HepG2 (cell line): ENCODE results near the gene GATAD2B. TPM values are rescaled to one million over a fixed set of nuclear protein-coding genes. Genes with fewer than 3 reads are reported as not detected.

Experiments
- ATAC-seq: fragments of 200-7000 bp; cut with Tn5 transposase; 3 replicates; pipeline ENCODE4 v1.9.1; 2020; ENCODE audit warnings: mild to moderate bottlenecking, moderate library complexity
- BruUV-seq: library from RNA; stranded (reverse); fragments of 400-500 nt; replicated peaks from 2 replicates; lab custom pipeline; 2021; lab: Mats Ljungman, UMichigan
- CTCF ChIA-PET: fragments of 300-600 bp; formaldehyde crosslinking; extraction: SDS; loops from one replicate; lab custom pipeline; 2021; ENCODE audit warnings: low total read pairs, inconsistent platforms, low intra/inter-chr PET ratio; lab: Yijun Ruan, JAX
- POLR2A ChIA-PET: fragments of 350-600 bp; sonication (Branson Sonifier 250); formaldehyde crosslinking; loops from one replicate; lab custom pipeline; 2020; ENCODE audit warnings: antibody characterized with exemption, inconsistent platforms; lab: Yijun Ruan, JAX
- DNase-seq: peaks from one replicate; pipeline ENCODE4 v3.0.0-alpha.2; 2015; ENCODE audit warnings: low spot score
- FAIRE-seq: peaks from 3 replicates; lab custom pipeline; 2011; peaks lifted over from hg19 to GRCh38; lab: Jason Lieb, UNC
- H2AFZ ChIP-seq: one replicate; pipeline ENCODE4 v1.6.1; 2011; ENCODE audit warnings: low read length, inconsistent platforms
- H3K27ac ChIP-seq: fragments of 300-600 bp; 3 replicates; pipeline ENCODE4 v1.8.0; 2011; ENCODE audit warnings: mixed run types, mild to moderate bottlenecking, mixed read lengths, low read length, inconsistent platforms; ENCODE audit not compliant: insufficient read depth; ENCODE audit errors: extremely low read length
- H3K27me3 ChIP-seq, 2 experiments: fragments of 200-600 bp in 1 of 2; 2 replicates in 1 of 2; 3 replicates in 1 of 2; pipeline versions ENCODE4 v1.6.0 to v1.8.0; 2011; ENCODE audit warnings: low read length in 2 of 2, mild to moderate bottlenecking in 2 of 2, moderate library complexity in 2 of 2, inconsistent platforms in 1 of 2; ENCODE audit not compliant: insufficient read depth in 2 of 2, control insufficient read depth in 1 of 2
- H3K36me3 ChIP-seq, 2 experiments: fragments of 200-600 bp in 1 of 2; replicated peaks in 1 of 2; 2 replicates in 1 of 2; 3 replicates in 1 of 2; pipeline versions ENCODE4 v1.5.1 to v1.8.0; 2011; ENCODE audit warnings: low read length in 2 of 2, inconsistent platforms in 1 of 2; ENCODE audit not compliant: insufficient read depth in 2 of 2, control insufficient read depth in 1 of 2
- H3K4me1 ChIP-seq: 2 replicates; pipeline ENCODE4 v1.5.1; 2012; ENCODE audit warnings: low read length, inconsistent platforms; ENCODE audit not compliant: insufficient read depth
- H3K4me2 ChIP-seq: 2 replicates; pipeline ENCODE4 v1.6.0; 2011; ENCODE audit warnings: low read depth, low read length, inconsistent platforms
- H3K4me3 ChIP-seq, 3 experiments: fragments of 200-600 bp in 1 of 3; sonication (generic), shearing (Covaris generic) in 1 of 3; replicated peaks in 1 of 3; 2 replicates each; pipeline ENCODE4 v1.5.1; 2011 to 2016; ENCODE audit warnings: low read length in 3 of 3, inconsistent platforms in 2 of 3, low read depth in 2 of 3, mild to moderate bottlenecking in 2 of 3, control low read depth in 1 of 3, mixed read lengths in 1 of 3; ENCODE audit not compliant: insufficient read depth in 1 of 3
- H3K79me2 ChIP-seq: one replicate; pipeline ENCODE4 v1.6.1; 2011; ENCODE audit warnings: low read length, inconsistent platforms; ENCODE audit not compliant: insufficient read depth
- H3K9ac ChIP-seq: 2 replicates; pipeline ENCODE4 v1.6.0; 2011; ENCODE audit warnings: mild to moderate bottlenecking, low read depth, low read length, inconsistent platforms; ENCODE audit not compliant: insufficient read depth
- H3K9me3 ChIP-seq: 2 replicates; pipeline ENCODE4 v1.5.1; 2012; ENCODE audit warnings: mild to moderate bottlenecking, low read length
- H4K20me1 ChIP-seq: 2 replicates; pipeline ENCODE4 v1.6.0; 2011; ENCODE audit warnings: inconsistent platforms, mild to moderate bottlenecking, low read length, moderate library complexity; ENCODE audit not compliant: insufficient read depth
- ATAD3A ChIP-seq: sonication (generic); formaldehyde crosslinking; IDR thresholded peaks from 2 replicates; pipeline ENCODE4 v1.4.0; 2020; ENCODE audit warnings: missing genetic modification reagents
- FOXK2 ChIP-seq: fragments of 450-650 bp; IDR thresholded peaks from 2 replicates; pipeline ENCODE4 v1.6.1; 2016
- HES4 ChIP-seq: sonication (generic); formaldehyde crosslinking; IDR thresholded peaks from 2 replicates; pipeline ENCODE4 v1.9.0; 2021; ENCODE audit warnings: mild to moderate bottlenecking, missing genetic modification reagents, borderline replicate concordance
- HMG20B ChIP-seq: conservative IDR thresholded peaks from 2 replicates; pipeline ENCODE4 v1.6.1; 2016; ENCODE audit warnings: missing genetic modification reagents, missing compliant biosample characterization
- MXI1 ChIP-seq: IDR thresholded peaks from 3 replicates; pipeline ENCODE4 v1.6.1; 2012; ENCODE audit warnings: low read depth, low read length, inconsistent platforms, borderline replicate concordance
- NR3C1 ChIP-seq: sonication (generic); formaldehyde crosslinking; IDR thresholded peaks from 2 replicates; pipeline ENCODE4 v1.4.0; 2020; ENCODE audit warnings: missing genetic modification reagents
- RAD51 ChIP-seq: fragments of 450-650 bp; IDR thresholded peaks from 2 replicates; pipeline ENCODE4 v1.6.1; 2016; ENCODE audit warnings: borderline replicate concordance
- TAF15 ChIP-seq: fragments of 200-400 bp; formaldehyde crosslinking; IDR thresholded peaks from one replicate; pipeline ENCODE4 v1.6.1; 2018; ENCODE audit warnings: mild to moderate bottlenecking, low read depth, low read length; ENCODE audit not compliant: poor library complexity, severe bottlenecking
- ZBTB1 ChIP-seq: sonication (generic); formaldehyde crosslinking; IDR thresholded peaks from 2 replicates; pipeline ENCODE4 v1.4.0; 2020; ENCODE audit warnings: missing genetic modification reagents, borderline replicate concordance
- WGBS: methylation state at CpG from one replicate; pipeline ENCODE4 v1.1.6; 2017; ENCODE audit warnings: low lambda C conversion rate; 5-methylcytosine and 5-hydroxymethylcytosine counted together
- in situ Hi-C: cut with HindIII; loops from 2 replicates; pipeline ENCODE4 v1.10.0; 2017; ENCODE audit warnings: low pct_unique_long_range_greater_than_20kb; ENCODE audit not compliant: extremely low pct_ligation_motif_present
- intact Hi-C: fragments of 100-400 bp; cut with micrococcal nuclease; formaldehyde crosslinking; loops from one replicate; pipeline ENCODE4 v1.10.0; 2022; ENCODE audit not compliant: unreplicated experiment
- polyA plus RNA-seq, 8 experiments: library from polyadenylated mRNA; depleted of rRNA in 3 of 8; stranded (reverse) in 7 of 8; unstranded in 1 of 8; fragments of >200 nt; fragmentation: Illumina TruSeq in 4 of 8; extraction: Trizol in 4 of 8; gene quantifications; 2 replicates each; pipeline versions ENCODE4 v1.2.1 to v1.2.3, GENCODE V29; 2011 to 2016; ENCODE audit warnings: low read depth in 4 of 8, missing spikeins in 1 of 8, mixed read lengths in 1 of 8; ENCODE audit not compliant: insufficient read depth in 1 of 8
- total RNA-seq, 5 experiments: library from RNA; depleted of rRNA; stranded (reverse); fragments of >200 nt; fragmentation: Illumina TruSeq; extraction: Trizol; gene quantifications; 2 replicates each; pipeline ENCODE4 v1.2.3, GENCODE V29; 2016; ENCODE audit warnings: low read depth in 1 of 5
- TF ChIP-seq, protein P1 (sequence below): sonication (generic); formaldehyde crosslinking; IDR thresholded peaks from 2 replicates; pipeline ENCODE4 v1.5.0; 2020; ENCODE audit warnings: mild to moderate bottlenecking, low read depth, missing genetic modification reagents, borderline replicate concordance
- TF ChIP-seq, protein P2 (sequence below): IDR thresholded peaks from 2 replicates; pipeline ENCODE4 v1.6.1; 2016; ENCODE audit warnings: mild to moderate bottlenecking, missing biosample characterization, missing genetic modification reagents
- TF ChIP-seq, protein P3 (sequence below): fragments of 450-650 bp; IDR thresholded peaks from 2 replicates; pipeline ENCODE4 v1.6.1; 2016

Gene GATAD2B
- total and polyA plus RNA-seq, 2 of the 13 experiments (the other 11 are each of a cell fraction or from before 2014, with no cell fraction given): 3.2 to 5.2 TPM

DNA sequence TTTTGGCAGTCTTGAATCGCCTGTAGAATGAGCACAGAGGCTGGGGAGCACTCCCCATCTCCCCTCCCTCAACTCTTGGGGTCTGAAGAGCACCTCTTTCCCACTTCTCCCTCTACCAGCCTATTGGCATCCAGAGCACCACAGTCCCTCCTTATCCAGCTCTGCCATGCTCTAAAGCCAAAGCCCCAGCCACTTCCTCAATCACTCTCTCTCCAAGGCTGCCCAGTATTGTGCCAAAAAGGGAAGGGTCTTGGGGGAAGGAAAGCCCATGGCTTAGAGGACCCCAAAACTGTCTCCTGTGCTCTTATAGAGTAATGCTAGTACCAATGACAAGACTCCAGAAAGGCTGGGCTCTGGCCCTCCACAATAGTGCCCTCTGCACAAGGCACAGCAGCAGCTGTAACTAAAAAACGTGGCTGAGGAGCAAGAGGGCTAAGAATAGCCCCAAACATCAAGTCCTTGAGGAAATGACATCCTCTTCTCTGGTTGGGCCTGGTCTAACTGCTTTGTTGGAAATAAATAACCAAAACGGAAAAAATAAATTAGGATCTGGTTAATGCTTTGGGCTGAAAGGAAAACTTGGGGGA lies 119.2 kb downstream of the GATAD2B start (continued):
- TF ChIP-seq, protein P1, sequence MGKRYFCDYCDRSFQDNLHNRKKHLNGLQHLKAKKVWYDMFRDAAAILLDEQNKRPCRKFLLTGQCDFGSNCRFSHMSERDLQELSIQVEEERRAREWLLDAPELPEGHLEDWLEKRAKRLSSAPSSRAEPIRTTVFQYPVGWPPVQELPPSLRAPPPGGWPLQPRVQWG (CRISPR knock-in tag): no peak
- TF ChIP-seq ATAD3A (CRISPR knock-in tag) (no peak), ZBTB1 (CRISPR knock-in tag) (no peak), TAF15 (no peak), MXI1 (no peak)
- TF ChIP-seq, protein P2, sequence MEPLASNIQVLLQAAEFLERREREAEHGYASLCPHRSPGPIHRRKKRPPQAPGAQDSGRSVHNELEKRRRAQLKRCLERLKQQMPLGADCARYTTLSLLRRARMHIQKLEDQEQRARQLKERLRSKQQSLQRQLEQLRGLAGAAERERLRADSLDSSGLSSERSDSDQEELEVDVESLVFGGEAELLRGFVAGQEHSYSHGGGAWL: no peak
- TF ChIP-seq, protein P3, sequence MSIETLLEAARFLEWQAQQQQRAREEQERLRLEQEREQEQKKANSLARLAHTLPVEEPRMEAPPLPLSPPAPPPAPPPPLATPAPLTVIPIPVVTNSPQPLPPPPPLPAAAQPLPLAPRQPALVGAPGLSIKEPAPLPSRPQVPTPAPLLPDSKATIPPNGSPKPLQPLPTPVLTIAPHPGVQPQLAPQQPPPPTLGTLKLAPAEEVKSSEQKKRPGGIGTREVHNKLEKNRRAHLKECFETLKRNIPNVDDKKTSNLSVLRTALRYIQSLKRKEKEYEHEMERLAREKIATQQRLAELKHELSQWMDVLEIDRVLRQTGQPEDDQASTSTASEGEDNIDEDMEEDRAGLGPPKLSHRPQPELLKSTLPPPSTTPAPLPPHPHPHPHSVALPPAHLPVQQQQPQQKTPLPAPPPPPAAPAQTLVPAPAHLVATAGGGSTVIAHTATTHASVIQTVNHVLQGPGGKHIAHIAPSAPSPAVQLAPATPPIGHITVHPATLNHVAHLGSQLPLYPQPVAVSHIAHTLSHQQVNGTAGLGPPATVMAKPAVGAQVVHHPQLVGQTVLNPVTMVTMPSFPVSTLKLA: no peak
- TF ChIP-seq, all 625 proteins: peak for 0

DNA sequence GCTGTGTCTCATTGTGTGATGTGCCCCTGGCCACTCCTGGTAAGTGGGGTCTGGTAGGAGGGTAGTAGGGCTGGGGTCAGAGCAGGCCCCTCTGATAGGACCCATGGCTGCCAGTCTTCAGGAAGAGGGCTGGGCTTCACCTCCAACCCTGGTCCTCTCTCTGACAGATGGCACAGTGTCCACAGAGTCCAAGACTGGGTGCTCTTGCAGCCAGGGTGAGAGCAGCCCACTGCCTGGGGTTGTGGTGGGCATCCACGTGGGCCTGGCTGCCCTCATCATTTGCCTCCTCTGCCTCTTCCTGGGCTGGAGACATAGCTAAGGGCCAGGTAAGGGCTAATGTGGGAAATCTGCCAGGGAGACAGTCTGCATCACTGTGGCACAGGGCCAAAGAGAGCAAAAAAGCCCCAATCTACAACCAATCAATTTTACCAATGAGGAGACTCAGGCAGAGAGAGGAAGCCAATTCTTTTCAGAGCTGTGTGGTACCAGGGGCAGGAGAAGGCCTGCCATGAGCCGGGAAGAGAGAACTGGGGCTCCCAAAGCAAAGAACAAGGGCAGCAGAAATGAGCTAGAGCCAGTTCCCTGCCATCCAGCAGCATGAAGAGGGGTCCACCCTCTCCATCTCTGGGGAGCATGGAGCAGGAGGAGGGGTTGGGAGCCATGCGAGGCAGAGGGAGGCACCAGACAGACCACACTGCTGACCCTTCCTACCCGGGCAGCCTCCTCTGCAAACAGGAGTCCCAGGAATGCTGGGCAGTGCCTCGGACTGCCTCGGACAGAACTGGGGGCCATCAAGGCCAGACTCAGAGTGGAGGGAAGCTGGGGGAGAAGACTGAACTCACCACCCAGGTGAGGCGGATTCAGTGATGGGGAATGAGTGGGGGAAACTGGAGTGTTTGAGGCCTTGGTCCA lies 120.7 kb downstream of the GATAD2B start:
- H4K20me1 ChIP-seq: no peaks in the 10 kb centered on the region
- POLR2A ChIA-PET: interaction anchor here (1.2 kb wide), 1 partner anchor 113 kb away, joined by 3 read pairs; no protein-coding TSS in a partner anchor
- H2AFZ ChIP-seq: no peak overlapping the region
- no peak overlapping the region for H3K9ac ChIP-seq
- TF ChIP-seq RAD51 (no peak), HES4 (CRISPR knock-in tag) (no peak), HMG20B (CRISPR knock-in tag) (no peak), FOXK2 (no peak), NR3C1 (CRISPR knock-in tag) (no peak)
- TF ChIP-seq, all 625 proteins: peak for 0
- Histone ChIP-seq H3K27ac (no peak overlapping the region), H3K9me3 (no peaks in the 10 kb centered on the region), H3K4me1 (peaks cover 16% of the 10 kb centered on the region), H3K36me3 (no peaks in the 10 kb centered on the region; a peak in 1 of 5 replicates), H3K4me2 (no peak overlapping the region), H3K79me2 (no peaks in the 10 kb centered on the region), H3K4me3 (no peak overlapping the region), H3K27me3 (no peaks in the 10 kb centered on the region)
- in situ Hi-C loops: no loop called here
- ATAC-seq (no peak), FAIRE-seq (no peak), DNase-seq (no peak)
- CTCF ChIA-PET: no interaction called here
- 63% methylated on average over 6 of the region's 7 CpGs for WGBS
- intact Hi-C loops: no loop called here
- no TSS peak for BruUV-seq
